GM21526 (cell line): ENCODE data around the gene BTG4.

Source experiments
- ATAC-seq: cut with Tn5 transposase; IDR thresholded peaks from one replicate; pipeline ENCODE4 v1.9.1; 2021; ENCODE audit warnings: moderate library complexity; ENCODE audit not compliant: unreplicated experiment, low FRiP score

Gene BTG4

DNA sequence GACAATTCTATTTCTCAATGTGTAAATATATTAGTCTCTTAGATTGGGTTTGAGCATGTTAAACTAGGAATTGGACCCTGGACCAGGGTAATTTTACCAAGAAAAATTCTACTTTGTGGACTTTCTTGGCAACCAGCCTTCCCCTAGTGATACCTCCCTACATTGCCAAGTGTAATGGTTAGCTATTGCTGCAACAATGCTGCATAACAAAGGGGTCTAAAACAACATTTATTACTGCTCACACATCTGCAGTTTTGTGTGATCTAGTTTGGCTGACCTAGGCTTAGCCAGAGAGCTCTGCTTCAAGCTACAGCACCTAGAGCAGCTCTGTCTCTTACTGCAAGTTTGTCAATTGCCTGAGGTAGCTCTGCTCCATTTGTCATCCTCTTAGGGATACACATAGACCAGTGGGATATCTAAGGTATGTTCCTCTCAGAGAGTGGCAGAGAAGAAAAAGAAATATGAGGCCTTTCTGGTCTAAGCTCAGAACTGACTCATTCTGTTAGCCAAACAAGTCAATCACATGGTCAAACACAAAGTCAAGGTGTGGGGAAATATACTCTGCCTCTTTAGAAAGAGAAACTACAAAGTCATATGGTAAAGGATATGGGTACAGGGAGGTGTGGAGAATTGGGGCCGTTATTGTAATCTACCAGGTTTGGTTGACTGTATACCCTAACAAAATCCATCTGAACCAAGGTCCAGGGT, 26.4 kb upstream of the BTG4 start:
- ATAC-seq, result no peak

GRCh38 chr11:111537336-111537860, 25.2 kb upstream of the BTG4 start:
- ATAC-seq, result no peak

DNA sequence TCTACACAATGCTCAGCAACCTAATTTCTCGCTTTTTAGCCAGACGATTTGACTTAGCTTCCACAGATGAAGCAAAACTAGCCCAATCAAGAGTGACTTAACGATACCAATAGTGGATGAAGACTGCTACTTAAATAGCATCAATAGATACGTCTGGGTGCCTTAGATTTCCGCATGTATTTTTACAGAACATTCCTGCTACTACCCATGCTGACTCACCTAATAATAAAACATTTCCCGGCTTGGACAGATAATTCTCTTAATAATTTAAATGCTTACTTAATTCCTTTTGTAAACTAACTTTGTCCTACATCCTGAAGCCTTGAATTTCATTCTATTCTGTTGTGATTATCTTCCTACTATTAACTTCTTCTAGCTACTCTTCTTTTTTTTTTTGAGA, 23.1 kb upstream of the BTG4 start:
- ATAC-seq, result no peak

- no peak for ATAC-seq
These were observed 20.2 kb upstream of the BTG4 start for GRCh38 chr11:111532365-111532709.

DNA sequence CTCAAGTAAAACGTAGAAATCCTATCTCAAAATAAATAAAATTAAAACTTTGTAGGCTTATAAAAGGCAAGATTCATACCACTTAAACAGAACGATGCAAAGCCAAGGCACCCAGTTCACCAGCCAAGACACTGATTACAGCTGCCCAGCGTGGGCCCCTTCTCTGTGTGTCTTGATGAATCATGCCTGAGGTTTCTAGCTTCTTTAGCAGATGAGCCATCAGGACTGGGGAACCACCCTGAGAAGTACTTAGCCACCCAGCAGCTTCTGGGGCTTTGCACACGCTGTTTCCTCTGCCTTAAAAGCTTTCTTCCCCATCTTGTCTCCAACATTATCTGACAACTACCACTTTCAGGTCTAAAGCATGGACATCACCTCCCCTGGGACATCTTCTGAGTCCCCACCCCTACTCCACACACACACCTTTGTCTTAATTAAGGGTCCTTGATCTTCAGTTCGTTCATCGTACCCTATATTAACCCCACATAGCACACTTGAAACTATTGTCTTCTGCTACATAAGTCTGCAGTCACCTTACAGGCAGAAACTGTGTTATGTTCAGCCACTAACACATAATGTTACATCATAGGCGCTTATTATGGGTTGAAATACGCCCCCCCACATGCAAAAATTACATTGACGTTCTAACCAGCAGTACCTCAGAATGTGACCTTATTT, 19.6 kb upstream of the BTG4 start:
- ATAC-seq, result no peak

DNA sequence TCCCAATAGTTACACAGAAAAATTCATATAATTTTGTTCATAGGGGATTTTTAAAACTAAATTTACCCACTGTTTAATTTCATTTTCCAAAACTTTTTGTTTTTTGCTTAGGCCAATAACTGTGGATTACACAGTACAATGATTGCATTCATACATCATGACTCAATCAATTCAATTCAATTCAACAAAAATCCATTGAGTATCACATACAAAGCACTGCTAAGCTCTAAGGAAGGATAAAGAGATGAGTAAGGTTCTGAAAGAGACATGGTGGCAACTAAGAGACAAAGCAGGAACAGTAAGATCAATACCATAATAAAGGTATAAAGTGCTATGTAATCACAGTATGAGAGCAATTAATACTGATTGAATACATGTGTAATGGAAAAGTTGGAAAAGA, 18.9 kb upstream of the BTG4 start:
- no peak for ATAC-seq

GRCh38 chr11:111530091-111530490, 17.9 kb upstream of the BTG4 start:
- ATAC-seq, result no peak

DNA sequence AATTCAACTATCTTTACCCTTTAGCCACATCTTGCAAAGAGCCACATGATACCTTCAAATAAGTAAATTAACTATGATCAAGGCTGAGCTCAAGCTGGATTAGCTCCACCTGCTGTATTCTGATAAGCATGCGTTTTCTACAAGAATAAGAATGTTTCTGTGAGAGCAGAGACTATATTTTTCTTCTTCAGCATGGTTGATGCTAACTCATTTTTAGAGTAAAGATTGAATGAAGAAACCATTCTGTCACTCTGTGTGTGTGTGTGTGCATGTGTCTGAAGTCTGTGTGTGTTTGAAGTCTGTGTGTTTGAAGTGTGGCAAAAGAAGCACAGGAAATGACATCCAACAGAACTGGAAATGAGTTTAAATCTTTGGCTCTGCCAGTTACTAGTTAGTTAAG, 16.4 kb upstream of the BTG4 start:
- no peak for ATAC-seq

DNA sequence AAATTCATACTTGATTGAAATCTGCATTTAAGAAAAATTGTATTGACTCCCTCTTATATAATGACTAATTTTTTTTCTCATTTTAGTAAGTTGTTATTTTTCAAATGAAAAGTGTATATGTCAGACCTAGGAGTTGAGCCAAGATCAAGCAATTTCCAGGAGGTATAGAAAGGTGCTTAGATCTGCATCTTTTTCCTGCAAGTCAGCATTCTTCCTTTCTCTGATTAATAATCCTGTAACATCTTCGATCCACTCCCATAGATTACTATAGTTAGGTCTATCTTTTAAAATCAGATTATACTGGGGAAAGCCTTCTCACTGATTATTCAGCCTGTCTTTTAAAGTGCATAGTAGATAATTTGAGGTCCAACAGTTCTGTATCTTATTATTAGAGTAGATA, 15.1 kb upstream of the BTG4 start:
- ATAC-seq, result no peak

GRCh38 chr11:111526501-111526900, 14.3 kb upstream of the BTG4 start:
- no peak for ATAC-seq

DNA sequence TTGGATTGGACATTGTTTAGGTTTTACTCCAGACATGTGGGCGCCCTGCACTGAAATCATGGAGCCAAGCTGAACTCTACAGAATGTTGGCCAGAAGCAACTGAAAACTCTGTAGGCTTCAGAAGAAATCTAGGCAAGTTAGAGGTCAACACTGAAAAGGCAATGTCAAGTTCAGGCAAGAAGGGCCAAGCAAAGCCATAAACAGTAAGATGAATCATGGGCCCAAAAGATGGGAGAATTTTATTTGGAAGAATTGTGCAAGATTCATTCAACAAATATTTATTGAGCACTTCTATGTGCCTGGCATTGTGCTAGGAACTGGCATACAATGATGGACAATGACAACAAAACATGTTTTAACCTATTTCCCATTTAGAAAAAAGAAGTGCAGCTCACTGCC, 13.3 kb upstream of the BTG4 start:
- no peak for ATAC-seq

DNA sequence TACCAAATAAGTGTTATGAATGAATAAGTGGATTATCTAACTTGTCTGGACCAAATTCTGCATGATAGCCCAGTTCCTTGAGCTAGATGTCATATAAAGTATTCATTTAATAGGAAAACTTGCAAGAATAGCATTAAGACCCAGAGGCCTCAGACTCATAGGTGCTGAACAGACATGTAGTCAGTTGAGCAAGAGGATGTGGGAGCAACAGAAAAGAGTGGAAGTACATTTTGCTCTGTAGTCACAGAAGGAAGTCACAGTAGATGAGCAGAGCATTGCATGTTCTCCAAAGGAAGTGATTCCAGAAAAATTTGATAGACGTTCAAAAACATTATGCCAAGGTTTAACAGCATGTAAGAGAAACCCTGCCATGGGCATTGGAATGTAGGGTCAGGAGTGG, 11.9 kb upstream of the BTG4 start:
- ATAC-seq, result no peak

- no peak for ATAC-seq
These were observed 11.2 kb upstream of the BTG4 start for GRCh38 chr11:111523343-111523742.

DNA sequence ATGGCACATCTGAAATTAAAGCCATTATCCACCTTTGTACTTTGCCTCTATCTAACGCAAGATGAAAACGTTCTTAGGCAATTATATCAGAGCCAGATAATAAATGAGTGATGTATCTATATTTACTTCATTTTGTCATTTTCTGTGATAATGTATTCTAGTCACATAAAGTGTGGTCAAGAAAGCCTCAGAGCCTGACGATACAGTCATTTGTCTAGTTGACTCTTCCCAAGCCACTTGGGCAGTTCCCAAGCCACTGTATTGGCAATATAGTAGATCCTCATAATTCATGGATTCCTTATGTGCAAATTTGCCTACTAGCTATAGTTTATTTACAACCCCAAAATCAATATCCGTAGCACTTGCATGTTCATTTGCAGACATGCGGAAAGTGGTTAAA, 10.2 kb upstream of the BTG4 start:
- ATAC-seq, result no peak

DNA sequence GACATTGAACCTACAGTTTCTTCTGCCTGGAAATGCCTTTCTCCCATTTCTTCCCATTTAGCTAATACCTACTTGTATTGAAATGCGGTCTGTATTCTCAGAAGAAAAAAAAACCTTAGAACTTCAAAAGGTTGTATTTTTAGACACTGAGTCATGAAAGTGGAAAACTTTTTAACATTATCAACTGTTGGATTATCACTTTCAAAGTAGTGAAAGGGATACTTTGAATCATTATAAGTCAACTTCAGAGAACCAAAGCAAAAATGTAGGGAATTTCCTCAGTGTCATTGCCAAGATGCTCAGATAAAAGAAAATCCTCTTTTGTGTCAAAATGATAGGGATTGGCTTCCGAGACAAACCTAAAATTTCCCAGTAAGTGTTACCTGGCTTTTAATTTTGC, 8.9 kb upstream of the BTG4 start:
- ATAC-seq, result no peak

- ATAC-seq, result no peak
These were observed 8.4 kb upstream of the BTG4 start for GRCh38 chr11:111520560-111520959.

DNA sequence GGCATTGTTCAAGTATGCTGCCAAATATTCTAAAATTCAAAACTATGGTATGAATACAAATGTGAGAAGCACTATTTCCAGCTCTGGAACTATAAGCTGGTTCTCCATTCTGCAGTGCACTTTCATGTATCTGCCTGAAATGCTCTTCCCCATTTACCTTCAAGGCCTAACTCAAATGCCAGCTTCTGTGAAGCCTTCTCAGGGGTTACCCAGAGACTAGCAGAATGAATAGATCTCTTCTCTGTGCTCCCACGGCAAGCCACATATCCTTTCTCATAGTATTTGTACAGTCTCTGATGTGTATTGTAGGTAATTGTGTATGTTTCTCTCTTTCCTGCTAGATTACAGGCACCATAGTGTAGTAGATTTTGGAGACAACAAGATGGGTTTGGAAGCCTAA, 6.5 kb upstream of the BTG4 start:
- ATAC-seq, result no peak

DNA sequence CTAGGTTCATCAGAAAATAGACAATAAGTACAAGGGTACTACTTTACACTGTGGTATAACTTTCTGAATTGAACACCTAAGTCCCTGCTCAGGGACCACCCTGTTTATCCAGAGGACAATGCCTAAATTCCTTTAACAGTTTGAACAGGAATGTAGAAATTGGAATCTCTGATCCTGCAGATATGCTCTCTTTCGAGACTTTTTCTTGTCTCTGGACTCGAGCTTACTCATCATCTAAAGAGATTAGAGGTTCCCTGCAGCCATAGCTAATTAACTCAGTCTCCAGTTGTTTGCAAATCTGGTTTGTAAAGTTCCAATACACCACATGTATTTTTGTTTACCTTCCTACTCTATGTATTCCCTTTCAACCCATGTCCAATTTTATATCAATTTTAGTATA, 3.4 kb upstream of the BTG4 start:
- no peak for ATAC-seq

DNA sequence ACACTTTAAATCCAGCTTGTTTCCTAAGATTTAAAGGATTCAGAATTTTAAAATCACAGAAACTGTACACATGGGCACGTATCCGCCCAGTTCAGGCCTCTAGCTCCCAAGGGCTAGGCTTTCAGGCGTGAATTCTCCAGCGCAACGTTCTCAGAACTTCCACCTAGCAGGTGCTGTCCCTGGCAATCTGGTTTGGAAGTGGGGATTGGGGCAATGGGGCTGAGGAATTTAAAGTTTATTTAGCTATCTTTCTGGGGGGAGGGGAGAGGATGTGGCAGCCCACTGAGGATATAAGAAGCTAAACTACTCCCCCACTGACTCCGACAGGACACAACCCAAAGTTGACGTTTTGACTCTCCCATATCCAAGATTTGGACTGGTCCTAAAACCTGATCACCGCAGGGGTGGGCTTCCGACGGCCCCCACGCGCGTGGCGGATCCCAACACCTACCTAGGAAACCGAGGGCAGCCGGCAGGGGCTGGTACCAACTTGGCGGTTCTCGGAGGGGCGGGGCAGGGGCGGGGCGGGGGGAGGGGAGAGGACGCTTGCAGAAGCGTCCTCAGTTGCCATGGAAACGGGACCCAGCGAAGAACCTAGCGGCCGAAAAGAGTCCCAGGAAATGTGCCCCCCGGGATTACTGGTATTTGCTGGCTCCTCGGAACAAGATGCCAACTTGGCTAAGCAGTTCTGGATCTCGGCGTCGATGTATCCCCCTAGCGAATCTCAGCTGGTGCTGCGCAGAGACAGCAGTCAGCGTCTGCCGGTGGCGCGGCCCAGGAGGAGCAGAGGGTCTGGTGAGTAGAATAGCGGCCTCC, 2.2 kb upstream of the BTG4 start, which contains the start of gene HOATZ:
Gene HOATZ, plus strand, starts transcription at position 563 of the 816 bp plus-strand sequence. Its CDS starts 7 bp downstream, at position 570.
- ATAC-seq, result no peak

DNA sequence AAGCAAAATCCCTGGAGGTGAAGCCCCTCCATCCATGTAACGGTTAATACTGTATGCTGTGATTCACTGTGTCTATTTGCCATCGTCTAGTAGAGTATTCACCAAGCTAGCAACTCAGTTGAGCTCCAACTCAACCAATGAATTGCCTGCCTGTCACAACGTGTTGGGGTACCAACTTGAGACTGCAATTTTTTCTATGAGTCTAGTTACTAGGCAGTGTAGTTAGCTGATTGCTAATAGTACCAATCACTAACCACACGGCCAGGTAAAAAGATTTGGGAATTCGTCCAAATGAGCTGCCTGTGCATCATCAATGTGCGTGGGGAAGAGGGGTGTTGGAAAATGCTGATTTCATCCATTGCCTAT, 1.0 kb upstream of the BTG4 start:
- no peak for ATAC-seq

GRCh38 chr11:111510311-111510710, 1.9 kb downstream of the BTG4 start:
- no peak for ATAC-seq
